H1 (cell line): ENCODE measurements around the gene BRI3BP. TPM values are rescaled to one million over a fixed set of nuclear protein-coding genes. Genes with fewer than 3 reads are reported as not detected.
A peak's percentile ranks its signal among the peaks of the same experiment; 100 is the strongest.
"Not testable (repeated sequence)": the region's sequence is repeated elsewhere in the genome, so short reads cannot be mapped to it uniquely, and the experiment has no call there.

ENCODE experiments used
- CTCF ChIA-PET: fragments of 300-600 bp; sonication (Branson Sonifier 250); formaldehyde crosslinking; loops from one replicate; lab custom pipeline; 2021; ENCODE audit not compliant: partially characterized antibody; lab: Charles Lee
- POLR2A ChIA-PET: fragments of 300-600 bp; sonication (Branson Sonifier 250); formaldehyde crosslinking; loops from one replicate; lab custom pipeline; 2021; ENCODE audit warnings: inconsistent platforms; ENCODE audit not compliant: partially characterized antibody; lab: Charles Lee
- DNase-seq, 2 experiments: peaks; one replicate each; pipeline versions ENCODE4 v3.0.0 to v3.0.0-alpha.2; 2010 to 2022; ENCODE audit warnings: low spot score in 2 of 2, low read depth in 1 of 2, mixed read lengths in 1 of 2
- FAIRE-seq: peaks from 2 replicates; lab custom pipeline; 2011; peaks lifted over from hg19 to GRCh38; lab: Jason Lieb, UNC
- H2AFZ ChIP-seq: 2 replicates; pipeline ENCODE4 v1.8.1; 2012; ENCODE audit warnings: low read length, inconsistent platforms
- H2AK5ac ChIP-seq: 2 replicates; pipeline ENCODE4 v1.6.1; 2013; ENCODE audit warnings: low read depth, low read length
- H2BK120ac ChIP-seq: replicated peaks from 2 replicates; pipeline ENCODE3; 2013; ENCODE audit warnings: low read depth, low read length, inconsistent platforms
- H2BK12ac ChIP-seq: 2 replicates; pipeline ENCODE4 v1.6.1; 2013; ENCODE audit warnings: low read depth, low read length
- H2BK15ac ChIP-seq: 2 replicates; pipeline ENCODE4 v1.6.1; 2013; ENCODE audit warnings: low read length
- H2BK20ac ChIP-seq: 2 replicates; pipeline ENCODE4 v1.6.1; 2013; ENCODE audit warnings: low read length
- H2BK5ac ChIP-seq: 2 replicates; pipeline ENCODE4 v1.6.1; 2013; ENCODE audit warnings: low read depth, low read length
- H3K14ac ChIP-seq: 2 replicates; pipeline ENCODE4 v1.6.1; 2013; ENCODE audit warnings: inconsistent platforms; ENCODE audit not compliant: insufficient read length
- H3K18ac ChIP-seq: 2 replicates; pipeline ENCODE4 v1.6.1; 2013; ENCODE audit warnings: low read length; ENCODE audit errors: extremely low read depth
- H3K23ac ChIP-seq: 2 replicates; pipeline ENCODE4 v1.6.1; 2013; ENCODE audit warnings: inconsistent platforms; ENCODE audit not compliant: insufficient read length
- H3K23me2 ChIP-seq: 2 replicates; pipeline ENCODE4 v1.6.1; 2013; ENCODE audit warnings: low read depth, low read length
- H3K27ac ChIP-seq: 2 replicates; pipeline ENCODE4 v1.6.1; 2011; ENCODE audit warnings: low read depth, low read length, inconsistent platforms
- H3K27me3 ChIP-seq, 4 experiments: replicated peaks in 1 of 4; 1 replicate in 1 of 4; 2 replicates in 3 of 4; pipeline versions ENCODE4 v1.6.1 to v1.8.1; 2011 to 2013; ENCODE audit warnings: low read length in 3 of 4, mild to moderate bottlenecking in 3 of 4, inconsistent platforms in 2 of 4, mixed read lengths in 2 of 4, moderate library complexity in 1 of 4; ENCODE audit not compliant: control insufficient read depth in 3 of 4, insufficient read depth in 3 of 4; ENCODE audit errors: extremely low read depth in 1 of 4
- H3K36me3 ChIP-seq, 4 experiments: 2 replicates each; pipeline versions ENCODE4 v1.6.1 to v1.8.1; 2011 to 2013; ENCODE audit warnings: mild to moderate bottlenecking in 4 of 4, low read length in 3 of 4, moderate library complexity in 2 of 4, control low read depth in 1 of 4, inconsistent platforms in 1 of 4; ENCODE audit not compliant: insufficient read depth in 4 of 4, control insufficient read depth in 2 of 4
- H3K4ac ChIP-seq: replicated peaks from 2 replicates; pipeline ENCODE3; 2013; ENCODE audit warnings: low read length, low read depth, mixed read lengths, inconsistent platforms; ENCODE audit not compliant: insufficient read length
- H3K4me1 ChIP-seq, 4 experiments: replicated peaks in 1 of 4; 1 replicate in 1 of 4; 2 replicates in 3 of 4; pipeline versions ENCODE4 v1.6.1 to v1.8.1; 2011 to 2013; ENCODE audit warnings: low read length in 3 of 4, inconsistent platforms in 2 of 4, mixed read lengths in 1 of 4; ENCODE audit not compliant: insufficient read depth in 4 of 4, control insufficient read depth in 3 of 4
- H3K4me2 ChIP-seq, 2 experiments: 2 replicates each; pipeline versions ENCODE4 v1.6.1 to v1.8.1; 2011 to 2013; ENCODE audit warnings: low read depth in 2 of 2, low read length in 2 of 2, control low read depth in 1 of 2, inconsistent platforms in 1 of 2, mild to moderate bottlenecking in 1 of 2; ENCODE audit not compliant: insufficient read depth in 1 of 2
- H3K4me3 ChIP-seq, 4 experiments: fragments of 200-600, 300-600 bp in 1 of 4; sonication (generic), shearing (Covaris generic), sonication (Bioruptor Twin) in 1 of 4; 2 replicates each; pipeline versions ENCODE4 v1.5.1 to v1.8.1; 2011 to 2016; ENCODE audit warnings: low read length in 4 of 4, low read depth in 3 of 4, control low read depth in 2 of 4, inconsistent platforms in 2 of 4, mild to moderate bottlenecking in 2 of 4, mixed read lengths in 1 of 4, moderate library complexity in 1 of 4; ENCODE audit not compliant: insufficient read depth in 2 of 4; ENCODE audit errors: extremely low read depth in 1 of 4
- H3K56ac ChIP-seq: replicated peaks from 2 replicates; pipeline ENCODE3; 2013; ENCODE audit warnings: low read depth, mild to moderate bottlenecking, mixed read lengths, low read length, inconsistent platforms; ENCODE audit not compliant: insufficient read length
- H3K79me1 ChIP-seq: 2 replicates; pipeline ENCODE4 v1.6.1; 2013; ENCODE audit warnings: low read depth, low read length, control low read depth
- H3K79me2 ChIP-seq, 2 experiments: 2 replicates each; pipeline versions ENCODE4 v1.6.1 to v1.8.1; 2012 to 2013; ENCODE audit warnings: low read length in 2 of 2, mild to moderate bottlenecking in 2 of 2, inconsistent platforms in 1 of 2; ENCODE audit not compliant: insufficient read depth in 2 of 2, control insufficient read depth in 1 of 2
- H3K9ac ChIP-seq, 4 experiments: replicated peaks in 1 of 4; 1 replicate in 1 of 4; 2 replicates in 3 of 4; pipeline versions ENCODE4 v1.6.1 to v1.8.1; 2011 to 2013; ENCODE audit warnings: low read depth in 3 of 4, low read length in 3 of 4, control low read depth in 2 of 4, mild to moderate bottlenecking in 2 of 4, moderate library complexity in 2 of 4, inconsistent platforms in 1 of 4; ENCODE audit errors: extremely low read depth in 1 of 4
- H3K9me3 ChIP-seq, 2 experiments: 2 replicates each; pipeline versions ENCODE4 v1.6.1 to v1.8.1; 2012 to 2013; ENCODE audit warnings: mild to moderate bottlenecking in 2 of 2, moderate library complexity in 2 of 2, control low read depth in 1 of 2, inconsistent platforms in 1 of 2, low read depth in 1 of 2, low read length in 1 of 2, mixed read lengths in 1 of 2; ENCODE audit not compliant: insufficient read depth in 2 of 2
- H4K20me1 ChIP-seq, 2 experiments: replicated peaks in 1 of 2; 2 replicates each; pipeline versions ENCODE3 to v1.8.1; 2011 to 2013; ENCODE audit warnings: inconsistent platforms in 2 of 2, low read length in 2 of 2, mild to moderate bottlenecking in 1 of 2; ENCODE audit not compliant: insufficient read depth in 2 of 2, control insufficient read depth in 1 of 2
- H4K5ac ChIP-seq: 2 replicates; pipeline ENCODE4 v1.6.1; 2013; ENCODE audit warnings: low read length, low read depth, mixed read lengths, inconsistent platforms; ENCODE audit not compliant: insufficient read length
- H4K8ac ChIP-seq: 2 replicates; pipeline ENCODE4 v1.8.0; 2013; ENCODE audit warnings: mild to moderate bottlenecking, moderate library complexity, low read length, inconsistent platforms; ENCODE audit not compliant: insufficient read depth; ENCODE audit errors: extremely low read depth
- H4K91ac ChIP-seq: replicated peaks from 2 replicates; pipeline ENCODE3; 2013; ENCODE audit warnings: low read length, mixed read lengths, inconsistent platforms; ENCODE audit not compliant: insufficient read length
- WGBS, 2 experiments: shearing (Covaris generic) in 1 of 2; methylation state at CpG; one replicate each; pipeline versions ENCODE4 v1.1.6 to v1.1.7; 2013 to 2015; ENCODE audit warnings: low lambda C conversion rate in 2 of 2, mixed read lengths in 2 of 2, inconsistent platforms in 1 of 2, low coverage in 1 of 2, missing lambda C conversion rate in 1 of 2; ENCODE audit not compliant: insufficient replicate concordance in 2 of 2, insufficient coverage in 1 of 2, insufficient read length in 1 of 2; ENCODE audit errors: extremely low coverage in 1 of 2, missing lambda C conversion rate in 1 of 2; 5-methylcytosine and 5-hydroxymethylcytosine counted together
- polyA plus RNA-seq, 7 experiments: library from polyadenylated mRNA; depleted of rRNA in 3 of 7; stranded (reverse) in 5 of 7; unstranded in 2 of 7; fragments of >200 nt in 5 of 7; fragments of 200-250 nt in 2 of 7; gene quantifications; 1 replicate in 5 of 7; 2 replicates in 1 of 7; 4 replicates in 1 of 7; pipeline versions ENCODE4 v1.2.1 to v1.2.3, GENCODE V29; 2011 to 2013; ENCODE audit warnings: missing spikeins in 2 of 7, mixed read lengths in 2 of 7
- total RNA-seq: library from RNA; stranded (reverse); fragmentation: NEBNext Ultra II Directional; extraction: Animal tissue kit (Norgen Biotek cat#: 25700); gene quantifications from 2 replicates; pipeline ENCODE4 v1.2.1, GENCODE V29; 2021

Gene BRI3BP
- total and polyA plus RNA-seq, 2 of the 8 experiments (the other 6 are each of a cell fraction or from before 2014, with no cell fraction given) = 5.4 to 14.2 TPM

DNA sequence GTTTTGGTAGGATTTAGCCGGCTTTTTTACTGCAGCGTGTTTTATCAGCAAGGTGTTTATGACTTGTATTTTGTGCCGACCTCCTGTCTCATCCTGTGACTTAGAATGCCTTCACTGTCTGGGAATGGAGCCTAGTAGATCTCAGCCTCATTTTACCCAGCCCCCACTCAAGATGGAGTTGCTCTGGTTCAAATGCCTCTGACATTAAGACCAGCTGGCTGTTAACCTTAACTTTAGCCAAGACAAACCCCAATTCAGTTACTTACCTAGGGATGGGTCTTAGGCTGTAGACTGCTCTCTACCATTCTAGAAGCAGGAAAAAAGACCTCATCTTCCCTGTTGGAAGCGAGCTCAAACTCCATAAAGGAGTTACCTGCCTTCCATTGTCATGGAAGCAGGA is 70.1 kb downstream of the BRI3BP start:
- not testable (repeated sequence) for H3K4ac ChIP-seq, H3K9me3 ChIP-seq, H3K79me1 ChIP-seq, H4K5ac ChIP-seq, H2AFZ ChIP-seq, H2BK5ac ChIP-seq, H3K27me3 ChIP-seq, H3K23ac ChIP-seq, H3K4me3 ChIP-seq, H3K56ac ChIP-seq, DNase-seq, H3K27ac ChIP-seq, H4K91ac ChIP-seq, FAIRE-seq, H3K14ac ChIP-seq, H4K20me1 ChIP-seq, H4K8ac ChIP-seq, H3K36me3 ChIP-seq, H3K9ac ChIP-seq, H2BK120ac ChIP-seq
- POLR2A ChIA-PET = interaction anchor here (1.2 to 3.5 kb wide), 2 partner anchors 13 to 123 kb away, joined by 3 to 32 read pairs; no protein-coding TSS in a partner anchor
- H3K23me2 ChIP-seq = peaks cover 10% of the 10 kb centered on the region
- H3K4me1 ChIP-seq = peaks cover 6 to 23% (median 11%) of the 10 kb centered on the region in 4 experiments
- 0 out of 2 replicates have a peak overlapping the region, but pooled peaks have one; percentile 6 for H3K18ac ChIP-seq
- H2BK20ac ChIP-seq = peak overlapping the region; percentile 29
- H2BK15ac ChIP-seq = peak overlapping the region; percentile 53; the same call in 1 of the 2 replicates
- H3K79me2 ChIP-seq = peaks cover 3 to 25% of the 10 kb centered on the region in 2 experiments; a peak in 3 of 4 replicates
- WGBS, 2 experiments = 82% methylated on average over 4 of the region's 4 CpGs; no CpG with 5 or more reads in 1 of the 2 experiments
- H2AK5ac ChIP-seq = peak overlapping the region; percentile 65; the same call in 1 of the 2 replicates
- H2BK12ac ChIP-seq = peak overlapping the region; percentile 75
- CTCF ChIA-PET = interaction anchor here (1.3 to 2.3 kb wide), 2 partner anchors 13 to 26 kb away, joined by 3 to 6 read pairs; no protein-coding TSS in a partner anchor
- H3K4me2 ChIP-seq = peak overlapping the region in 1 of 2 experiments; percentile 77; a peak in 1 of 4 replicates
